HG02852 (cell line): ENCODE results near the gene TREML2.
"Not testable (repeated sequence)": the region's sequence is repeated elsewhere in the genome, so short reads cannot be mapped to it uniquely, and the experiment has no call there.

Source experiments
- ATAC-seq: cut with Tn5 transposase; IDR thresholded peaks from one replicate; pipeline ENCODE4 v1.9.1; 2021; ENCODE audit warnings: mild to moderate bottlenecking, moderate library complexity; ENCODE audit not compliant: unreplicated experiment

Gene TREML2

GRCh38 chr6:41209547-41210320 is 8.8 kb upstream of the TREML2 start:
- no peak for ATAC-seq

DNA sequence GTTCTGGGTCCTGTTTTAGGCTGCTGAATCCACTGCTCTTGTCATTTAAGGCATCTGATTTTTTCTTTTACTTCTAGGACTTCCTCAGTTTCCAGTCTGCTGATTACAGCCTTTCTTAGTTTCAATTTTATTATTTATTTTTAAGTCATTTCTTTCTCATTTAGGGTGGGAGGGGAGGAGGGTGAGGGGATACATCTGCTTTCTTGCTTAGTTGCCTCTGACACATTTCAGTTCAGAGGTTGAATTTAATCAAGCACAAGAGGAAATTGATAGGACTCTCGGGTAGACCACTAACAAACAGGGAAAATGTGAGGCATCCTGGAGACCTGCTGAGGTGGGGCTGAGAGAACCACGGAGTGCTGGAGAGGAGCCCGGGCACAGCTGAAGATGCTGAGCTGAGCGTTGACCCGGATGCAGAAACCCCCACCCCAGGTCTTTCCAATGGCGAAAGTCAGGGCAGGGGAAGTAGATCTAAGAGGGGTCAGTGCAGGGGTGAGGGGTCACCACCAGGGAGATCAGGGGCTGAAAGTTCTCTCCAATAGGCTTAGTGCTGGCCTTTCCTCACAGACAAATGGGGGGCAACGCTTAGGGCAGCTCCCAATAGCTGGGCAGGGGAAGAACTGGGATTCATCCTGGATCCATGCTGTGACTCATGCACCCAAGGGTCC is 7.6 kb upstream of the TREML2 start:
- ATAC-seq = no peak

DNA sequence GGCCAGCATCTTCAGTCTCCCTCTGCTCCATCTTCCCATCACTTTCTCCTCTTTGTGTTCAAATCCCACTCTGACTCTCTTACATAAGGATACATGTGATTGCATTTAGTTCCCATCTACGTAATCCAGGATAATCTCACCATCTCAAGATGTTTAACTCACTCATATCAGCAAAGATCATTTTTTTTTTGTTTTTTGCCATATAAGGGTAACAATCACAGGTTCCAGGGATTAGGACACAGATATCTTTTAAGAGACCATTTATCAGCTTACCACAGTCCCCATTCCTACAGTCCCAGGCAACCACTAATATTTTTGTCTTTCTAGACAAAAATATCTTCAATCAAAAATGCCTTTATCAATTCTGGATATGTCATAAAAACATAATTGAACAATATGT is 3.2 kb upstream of the TREML2 start:
- no peak for ATAC-seq

DNA sequence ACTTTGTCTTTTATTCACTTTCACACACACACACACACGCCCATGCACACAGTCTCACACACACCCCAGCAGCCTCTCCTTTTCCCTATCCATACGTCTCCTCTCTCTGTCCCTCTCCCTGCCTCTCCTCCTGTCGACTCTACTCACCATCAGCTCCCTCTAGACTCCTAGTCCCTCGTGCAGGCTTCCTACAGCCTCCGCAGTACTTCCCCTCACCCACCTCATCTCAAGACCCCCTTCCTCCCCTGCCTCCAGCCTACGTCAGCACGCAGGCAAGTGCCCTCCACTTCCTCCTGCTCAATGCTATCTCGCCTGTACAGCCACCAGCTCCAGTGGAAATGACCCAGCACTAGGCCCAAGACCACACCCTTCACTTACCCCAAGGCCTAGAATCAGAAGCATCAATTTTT is 820 bp upstream of the TREML2 start:
- no peak for ATAC-seq

DNA sequence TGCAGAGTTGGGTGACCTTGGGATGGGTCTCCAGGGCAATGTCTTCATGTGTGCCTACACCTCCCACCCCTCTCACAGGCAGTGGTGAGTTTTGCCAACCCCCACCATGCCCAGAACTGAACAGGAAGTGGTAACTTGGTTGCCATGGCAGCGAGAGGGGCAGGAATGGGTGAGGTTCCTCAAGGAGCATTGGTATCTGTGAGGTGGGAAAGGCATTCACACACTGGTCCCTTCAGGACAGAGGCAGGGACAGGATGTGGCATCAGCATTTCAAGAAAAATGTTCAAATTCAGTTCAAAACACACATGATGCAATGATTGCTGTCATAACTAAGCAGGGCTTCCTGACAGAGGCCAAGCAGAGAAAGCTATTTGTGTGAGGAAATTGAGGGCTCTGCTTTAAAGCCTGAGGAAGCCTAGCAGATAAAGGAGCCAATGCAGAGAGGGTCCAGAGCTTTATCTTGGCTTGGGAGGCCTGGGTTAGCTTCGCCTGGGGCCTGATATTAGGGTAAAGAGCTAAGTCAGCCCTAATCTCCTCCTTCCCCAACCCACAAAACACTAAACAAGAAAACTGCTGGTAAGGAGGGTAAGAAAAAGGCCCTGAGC is 551 bp downstream of the TREML2 start:
- ATAC-seq = no peak

DNA sequence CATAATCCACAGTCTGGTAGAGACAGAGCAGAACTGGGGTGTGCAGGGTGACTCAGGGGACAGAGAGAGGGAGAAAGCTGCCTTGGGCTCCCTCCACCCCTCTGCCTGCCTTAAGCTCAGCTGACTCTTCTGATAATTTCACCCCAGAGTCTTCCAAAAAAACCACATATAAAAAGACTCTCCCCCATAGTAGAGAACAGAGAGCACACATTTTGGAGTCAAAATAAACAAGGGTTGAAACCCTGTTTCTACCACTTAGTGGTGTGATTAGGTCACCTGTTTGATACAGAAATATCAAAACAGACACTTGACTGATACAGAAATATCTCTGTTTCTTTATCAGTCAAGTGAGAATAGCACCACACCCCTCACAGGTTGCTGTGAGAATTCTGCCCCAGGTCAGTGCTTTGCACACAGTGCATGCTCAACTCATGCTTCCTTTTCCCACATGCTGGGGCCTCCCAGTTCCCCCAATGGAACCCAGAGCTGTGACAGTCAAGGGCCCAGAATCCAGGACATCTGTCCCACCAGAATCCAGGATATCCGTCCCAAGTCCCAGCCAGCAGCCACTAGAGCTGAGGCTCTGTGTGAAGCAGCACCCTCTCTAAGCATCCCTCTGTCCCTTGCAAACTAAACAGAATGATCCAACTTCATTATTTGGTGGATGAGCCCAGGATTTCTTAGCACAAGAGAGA is 1.2 kb downstream of the TREML2 start:
- ATAC-seq = no peak

- ATAC-seq = no peak
Observed at GRCh38 chr6:41197234-41197633, 3.7 kb downstream of the TREML2 start.

DNA sequence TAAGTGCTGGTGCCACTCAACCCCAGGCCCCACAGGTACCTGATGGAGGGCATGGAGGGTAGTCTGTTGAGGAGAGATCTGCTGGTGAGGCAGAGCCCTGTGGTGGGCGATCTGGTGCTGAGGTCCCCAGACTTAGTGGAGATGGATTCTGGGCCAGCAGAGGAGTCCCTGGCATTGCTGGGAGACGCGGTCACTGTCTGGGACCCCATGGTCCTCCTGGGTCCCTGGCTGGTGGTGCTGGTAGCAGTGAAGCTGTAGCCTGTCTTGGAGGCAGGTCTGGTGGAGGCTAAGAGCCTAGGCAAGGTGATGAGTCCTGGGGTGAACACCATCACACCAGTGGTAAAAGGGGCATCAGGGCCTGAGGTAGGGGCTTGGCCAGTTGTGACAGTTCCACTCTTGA is 6.6 kb downstream of the TREML2 start:
- no peak for ATAC-seq

- ATAC-seq = no peak
Observed at GRCh38 chr6:41193884-41194283, 7.1 kb downstream of the TREML2 start.

GRCh38 chr6:41193171-41193734 is 7.7 kb downstream of the TREML2 start:
- no peak for ATAC-seq

GRCh38 chr6:41191569-41191968 is 9.4 kb downstream of the TREML2 start:
- no peak for ATAC-seq

DNA sequence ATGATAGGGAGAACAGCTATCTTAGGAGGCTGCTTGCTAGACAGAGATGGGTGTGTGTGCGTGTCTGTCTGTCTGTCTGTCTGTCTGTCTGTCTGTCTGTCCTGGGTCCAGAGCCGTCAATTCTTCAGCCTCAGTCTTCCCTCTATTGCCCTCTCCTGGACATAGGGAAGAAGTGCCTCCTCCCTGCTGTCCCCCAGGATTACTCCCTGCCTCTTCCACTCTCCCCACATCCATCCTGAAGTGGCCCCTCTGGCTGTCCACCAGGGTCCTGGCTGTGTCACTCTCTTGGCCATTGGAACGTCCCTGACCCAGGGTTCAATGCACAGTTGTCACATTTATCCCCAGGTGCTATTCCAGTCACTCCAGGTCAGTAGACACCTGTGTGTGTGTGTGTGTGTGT is 10.2 kb downstream of the TREML2 start:
- ATAC-seq = no peak

DNA sequence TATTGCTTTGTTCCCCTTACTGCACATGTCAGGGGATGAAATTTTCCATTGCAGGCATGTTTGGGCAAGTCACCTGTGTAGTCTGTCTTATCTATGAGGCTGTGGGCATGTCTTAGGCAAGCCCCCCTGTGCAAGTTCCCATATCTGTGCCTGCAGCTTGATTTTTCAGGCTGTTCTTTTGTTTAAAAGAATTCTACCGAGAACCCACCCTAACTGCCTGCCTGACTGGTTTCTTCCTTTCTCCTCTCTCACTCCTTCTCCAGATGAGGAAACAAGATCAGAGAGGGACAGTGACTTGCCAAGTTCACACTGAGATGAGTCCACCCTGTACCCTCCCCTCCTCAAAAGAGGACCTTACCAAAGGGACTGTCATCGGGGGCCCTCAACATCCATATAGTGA is 11.0 kb downstream of the TREML2 start:
- ATAC-seq = no peak

DNA sequence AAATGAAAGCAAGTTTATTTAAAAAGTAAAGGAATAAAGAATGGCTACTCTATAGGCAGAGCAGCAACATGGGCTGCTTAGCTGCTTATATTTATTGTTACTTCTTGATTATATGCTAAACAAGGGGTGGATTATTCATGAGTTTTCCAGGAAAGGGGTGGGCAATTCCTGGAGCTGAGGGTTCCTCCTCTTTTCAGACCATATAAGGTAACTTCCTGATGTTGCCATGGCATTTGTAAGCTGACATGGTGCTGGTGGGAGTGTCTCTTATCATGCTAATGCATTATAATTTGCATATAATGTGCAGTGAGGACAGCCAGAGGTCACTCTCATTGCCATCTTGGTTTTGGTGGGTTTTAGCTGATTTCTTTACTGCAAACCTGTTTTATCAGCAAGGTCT is 11.9 kb downstream of the TREML2 start:
- not testable (repeated sequence) for ATAC-seq

GRCh38 chr6:41187924-41188886 is 12.7 kb downstream of the TREML2 start:
- no peak for ATAC-seq

DNA sequence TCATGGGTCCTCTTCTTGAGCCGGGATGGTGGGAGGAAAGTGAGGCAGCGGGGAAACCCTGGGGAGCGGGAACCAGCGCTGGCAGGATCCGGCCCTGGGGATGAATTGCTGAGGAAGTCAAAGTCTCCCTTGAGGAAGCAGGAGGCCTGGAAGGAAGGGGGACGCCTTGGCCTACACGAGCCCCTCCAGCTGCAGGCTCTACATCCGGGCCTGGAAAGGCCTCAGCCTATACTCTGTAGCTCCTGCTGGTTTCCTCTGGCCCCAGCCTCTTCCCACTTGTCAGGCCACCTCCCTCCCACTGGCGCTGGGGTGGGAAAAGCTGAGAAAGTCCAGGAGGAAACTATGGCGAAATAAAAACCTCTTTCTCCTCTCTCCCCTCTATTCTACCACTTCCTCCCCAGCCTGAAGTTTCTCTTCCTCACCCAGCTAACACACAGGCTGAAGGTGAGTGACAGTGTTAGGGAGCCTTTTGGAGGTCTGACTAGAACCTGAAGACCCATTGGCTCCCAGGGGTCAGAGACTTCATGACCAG is 14.9 kb downstream of the TREML2 start:
- no peak for ATAC-seq

DNA sequence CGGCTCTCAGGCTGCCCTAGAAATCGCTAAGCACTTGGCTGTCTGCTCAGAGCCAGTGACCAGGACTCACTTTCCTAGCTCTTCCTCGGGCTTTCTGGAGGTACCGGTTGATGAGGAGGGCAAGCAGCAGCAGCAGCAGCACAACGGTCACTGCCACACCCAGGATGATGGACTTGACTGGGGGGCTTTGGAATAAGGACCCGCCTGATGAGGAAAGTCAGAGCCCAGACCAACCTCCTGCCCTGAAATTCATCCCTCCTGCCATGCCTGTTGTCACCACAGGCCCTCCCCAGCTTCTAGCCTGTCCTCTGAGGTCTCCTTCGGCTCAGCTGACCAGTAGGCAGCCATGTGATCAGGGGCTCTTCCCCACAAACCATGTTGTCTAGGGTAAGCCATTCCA is 16.2 kb downstream of the TREML2 start:
- ATAC-seq = no peak

DNA sequence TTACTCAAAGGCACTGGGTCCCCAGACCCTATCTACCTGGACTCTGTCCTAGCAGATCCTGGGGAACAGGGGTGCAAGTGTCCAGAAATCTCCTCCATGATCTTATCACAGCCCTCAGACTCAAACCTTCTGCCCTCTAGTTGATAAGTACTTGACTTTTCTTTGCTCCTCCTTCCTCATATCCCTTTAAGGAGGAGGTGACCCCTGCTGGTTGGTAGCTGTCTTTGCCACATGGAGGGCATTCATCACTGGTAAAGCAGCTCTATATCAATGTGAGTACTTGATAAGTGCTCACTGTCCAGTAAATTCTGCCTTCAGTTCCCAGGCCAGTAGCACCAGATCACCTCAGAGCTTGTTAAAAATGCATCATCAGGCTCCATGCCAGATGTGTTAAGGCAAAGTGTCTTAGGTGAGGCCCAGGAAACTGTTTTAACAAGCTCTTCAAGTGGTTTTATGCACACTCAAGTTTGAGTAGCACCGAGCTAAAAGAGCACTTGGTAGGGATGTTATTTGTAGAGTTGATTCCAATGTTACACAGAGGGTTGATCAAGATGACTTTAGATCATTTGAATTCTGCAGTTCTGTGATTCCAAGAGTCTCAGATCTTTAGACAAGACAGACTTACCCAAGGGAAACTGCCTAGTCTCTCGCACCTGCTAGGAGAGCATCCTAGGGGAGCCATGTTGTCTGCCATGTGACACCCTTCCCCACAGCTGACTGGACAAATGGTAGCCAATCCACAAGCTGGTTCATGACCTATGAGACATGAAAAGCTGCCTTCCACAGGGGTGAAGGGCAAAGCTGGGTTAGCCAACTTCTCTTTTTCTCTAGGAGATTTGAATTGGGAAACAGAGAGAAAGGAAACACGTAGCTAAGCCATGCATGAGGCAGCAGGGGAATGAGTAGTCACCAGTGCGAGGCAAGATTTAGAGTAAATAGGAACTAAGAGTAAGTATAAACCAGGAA is 18.6 kb downstream of the TREML2 start:
- ATAC-seq = no peak

DNA sequence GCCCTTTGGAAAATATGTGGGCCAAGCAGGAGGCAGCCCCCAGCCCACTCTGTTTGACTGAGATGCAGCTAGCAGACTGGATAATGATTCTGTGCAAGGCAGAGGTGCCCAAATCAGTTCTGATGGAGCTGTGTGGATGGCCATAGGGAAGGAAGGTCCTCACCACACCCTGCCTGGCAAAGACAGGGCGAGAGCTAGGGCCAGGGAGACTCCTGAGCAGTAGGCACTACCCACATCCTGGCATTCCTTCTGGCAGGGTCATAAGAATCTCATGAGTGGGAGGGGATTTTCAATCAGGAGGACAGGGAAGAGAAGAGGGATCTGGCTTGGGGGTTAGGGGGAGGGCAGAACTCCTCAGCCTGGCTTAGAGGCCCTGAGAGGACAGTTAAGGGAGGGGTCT is 19.4 kb downstream of the TREML2 start:
- ATAC-seq = no peak
